ENCODE measurements around the gene FAM217A. TPM values are rescaled to one million over a fixed set of nuclear protein-coding genes. Genes with fewer than 3 reads are reported as not detected.
A peak's percentile ranks its signal among the peaks of the same experiment; 100 is the strongest.

Gene FAM217A
- total and polyA plus RNA-seq, 9 of the 15 experiments (the other 6 are each of a cell fraction or from before 2014, with no cell fraction given): not detected

- BruUV-seq (replicated peaks): no TSS peak
- POLR2A ChIA-PET: interaction anchor here (0.6 to 2.5 kb wide), 6 partner anchors 11 to 727 kb away, joined by 3 to 7 read pairs (median 3); no protein-coding TSS in a partner anchor
- Histone ChIP-seq H3K36me3 (ENCODE audit: control insufficient read depth, insufficient read depth, low read length) (peaks cover 27% of the 10 kb centered on the region), H3K9me3 (replicated peaks; ENCODE audit: control insufficient read depth, insufficient read depth, low read depth, low read length) (no peaks in the 10 kb centered on the region), H3K27me3 (ENCODE audit: control insufficient read depth in 2 of 2, insufficient read depth in 2 of 2, low read length in 2 of 2) (no peaks in the 10 kb centered on the region), H3K4me2 (ENCODE audit: insufficient read depth, low read length) (peak overlapping the region; percentile 79), H3K4me1 (replicated peaks in 1 of 2; ENCODE audit: control insufficient read depth in 2 of 2, insufficient read depth in 2 of 2, low read length in 2 of 2) (peaks cover 14 to 17% of the 10 kb centered on the region in 2 experiments), H3K4me3 (peak overlapping the region; percentile 80), H2AFZ (ENCODE audit: low read depth, low read length) (peak overlapping the region; percentile 89), H3K79me2 (ENCODE audit: control insufficient read depth, insufficient read depth, low read length) (peaks cover 91% of the 10 kb centered on the region), H3K9ac (ENCODE audit: insufficient read depth in 1 of 2, low read depth in 2 of 2, low read length in 2 of 2) (peak overlapping the region; percentile 93 to 94), H3K9me1 (ENCODE audit: control insufficient read depth, insufficient read depth, low read length) (no peaks in the 10 kb centered on the region), H3K27ac (ENCODE audit: extremely low read depth, low read depth, low read length) (peak overlapping the region; percentile 90), H4K20me1 (replicated peaks; ENCODE audit: control insufficient read depth, insufficient read depth, low read length) (peaks cover 8% of the 10 kb centered on the region)
- ATAC-seq: peak; percentile 9; the same call in 1 of the 3 replicates
- 1% methylated on average over 8 of the region's 8 CpGs for WGBS (ENCODE audit: insufficient coverage, low coverage, missing lambda C conversion rate)
- DNase-seq (ENCODE audit: extremely low read depth in 1 of 4, low spot score in 3 of 4): peak in 1 of 4 experiments; percentile 24
- CTCF ChIA-PET (ENCODE audit: low intra/inter-chr PET ratio): interaction anchor here (1.2 kb wide), 1 partner anchor 29 kb away, joined by 3 read pairs; no protein-coding TSS in a partner anchor
- no peak for FAIRE-seq
- in situ Hi-C loops (cut with MboI): loop anchor here (10.0 kb wide), 1 partner anchor 744 kb away; no protein-coding TSS in a partner anchor
- intact Hi-C loops (cut with micrococcal nuclease): no loop called here
- TF ChIP-seq MECOM (CRISPR knock-in tag; IDR thresholded peaks at IDR 0.05) (0 out of 2 replicates have a peak, but pooled peaks have one; percentile 25), ELF1 (tag; IDR thresholded peaks at IDR 0.05) (peak; percentile 18; the same call in 1 of the 2 replicates), SOX6 (IDR thresholded peaks at IDR 0.05) (0 out of 2 replicates have a peak, but pooled peaks have one; percentile 7), RBM17 (IDR thresholded peaks at IDR 0.05; ENCODE audit: borderline replicate concordance, low read depth, low read length) (no peak), ELK3 (CRISPR knock-in tag; IDR thresholded peaks at IDR 0.05) (no peak), BRD9 (IDR thresholded peaks at IDR 0.05; ENCODE audit: low read depth, partially characterized antibody) (peak; percentile 24), MLLT1 (IDR thresholded peaks at IDR 0.05) (peak in 1 of 2 experiments; percentile 30; a peak in 2 of 4 replicates), STAT6 (CRISPR knock-in tag; IDR thresholded peaks at IDR 0.05) (no peak), NELFE (IDR thresholded peaks at IDR 0.05; ENCODE audit: insufficient read depth, insufficient read length) (no peak), GABPA (tag; conservative IDR thresholded peaks at IDR 0.05; ENCODE audit: low read depth) (peak; percentile 40), HDAC2 (IDR thresholded peaks at IDR 0.05) (0 out of 2 replicates have a peak, but pooled peaks have one; percentile 57), CC2D1A (IDR thresholded peaks at IDR 0.05) (peak; percentile 3; the same call in 1 of the 2 replicates), ZFP30 (CRISPR knock-in tag; IDR thresholded peaks at IDR 0.05; ENCODE audit: borderline replicate concordance) (no peak), ASH1L (IDR thresholded peaks at IDR 0.05; ENCODE audit: borderline replicate concordance, low read depth, partially characterized antibody) (peak; percentile 15), MNT (conservative IDR thresholded peaks at IDR 0.05) (peak; percentile 29 to 36; a peak in 1 of 4 replicates), ZNF707 (CRISPR knock-in tag; conservative IDR thresholded peaks at IDR 0.05) (no peak)
Measured at GRCh38 chr6:4018924-4019236, 60.1 kb downstream of the FAM217A start.
